Activated CD8-positive, alpha-beta memory T cell treated with anti-CD3 and anti-CD28 coated beads, Interleukin-2, amount 10 ng/mL, durations not matched to agents 7 days and 5 days (primary cell): ENCODE measurements around the gene PLIN3. TPM values are rescaled to one million over a fixed set of nuclear protein-coding genes. Genes with fewer than 3 reads are reported as not detected.
"Not testable (repeated sequence)": the region's sequence is repeated elsewhere in the genome, so short reads cannot be mapped to it uniquely, and the experiment has no call there.

Experiments used
- ATAC-seq: fragments of 150-1000 bp; cut with Tn5 transposase; one replicate; pipeline ENCODE4 v1.10.0; 2021; ENCODE audit warnings: moderate library complexity
- CTCF ChIA-PET: fragments of 350-600 bp; sonication (Branson Sonifier 250); formaldehyde crosslinking; loops from one replicate; lab custom pipeline; 2021; ENCODE audit warnings: antibody characterized with exemption; lab: Charles Lee
- DNase-seq: peaks from one replicate; pipeline ENCODE4 v3.0.0-alpha.2; 2020
- H3K27ac Mint-ChIP-seq: one replicate; pipeline ENCODE4 v1.8.0; 2021; ENCODE audit warnings: mild to moderate bottlenecking, mixed read lengths
- H3K27me3 Mint-ChIP-seq: one replicate; pipeline ENCODE4 v1.8.0; 2021; ENCODE audit warnings: mixed read lengths
- H3K36me3 Mint-ChIP-seq: one replicate; pipeline ENCODE4 v1.8.0; 2021; ENCODE audit warnings: mild to moderate bottlenecking, mixed read lengths
- H3K4me1 Mint-ChIP-seq: one replicate; pipeline ENCODE4 v1.8.0; 2021; ENCODE audit warnings: mixed read lengths
- H3K4me3 Mint-ChIP-seq: one replicate; pipeline ENCODE4 v1.8.0; 2021; ENCODE audit warnings: mild to moderate bottlenecking, moderate library complexity, mixed read lengths
- H3K9me3 Mint-ChIP-seq: one replicate; pipeline ENCODE4 v1.8.0; 2022; ENCODE audit warnings: low read depth, mixed read lengths
- total RNA-seq, 2 experiments: library from RNA; stranded (reverse); gene quantifications; one replicate each; pipeline ENCODE4 v1.2.3, GENCODE V29; 2021

PLIN3 gene
- total RNA-seq, 2 experiments from 2014 or later: 29.0 to 32.4 TPM

- Mint-ChIP-seq H3K27me3 (no peaks in the 10 kb centered on the region), H3K4me3 (no peak overlapping the region)
These were observed 15.0 kb downstream of the PLIN3 start for GRCh38 chr19:4852484-4852883.

GRCh38 chr19:4851551-4852290 lies 15.7 kb downstream of the PLIN3 start:
- Mint-ChIP-seq H3K27ac (no peak overlapping the region), H3K4me3 (no peak overlapping the region), H3K4me1 (peaks cover 3% of the 10 kb centered on the region), H3K9me3 (no peaks in the 10 kb centered on the region), H3K27me3 (no peaks in the 10 kb centered on the region), H3K36me3 (peaks cover 4% of the 10 kb centered on the region)
- CTCF ChIA-PET: interaction anchor here (0.6 to 15.7 kb wide), 25 partner anchors 10 to 179 kb away, joined by 3 to 418 read pairs (median 4); partner anchors contain the start of genes PLIN3 and TICAM1
- DNase-seq (peak; percentile 82), ATAC-seq (peak; percentile 87)

More at GRCh38 chr19:4852484-4852883, 15.0 kb downstream of the PLIN3 start:
- no peak for ATAC-seq
- Mint-ChIP-seq H3K4me1 (peaks cover 3% of the 10 kb centered on the region), H3K9me3 (no peaks in the 10 kb centered on the region), H3K27ac (no peak overlapping the region), H3K36me3 (peaks cover 4% of the 10 kb centered on the region)
- CTCF ChIA-PET: interaction anchor here (0.6 to 15.7 kb wide), 14 partner anchors 12 to 178 kb away, joined by 3 to 418 read pairs (median 6); partner anchors contain the start of genes PLIN3 and TICAM1
- DNase-seq: no peak

GRCh38 chr19:4849019-4849418 lies 18.4 kb downstream of the PLIN3 start:
- CTCF ChIA-PET: interaction anchor here (15.7 kb wide), 1 partner anchor 41 kb away, joined by 418 read pairs; no protein-coding TSS in a partner anchor
- H3K27me3 Mint-ChIP-seq: no peaks in the 10 kb centered on the region
- ATAC-seq: no peak
- no peak overlapping the region for H3K4me3 Mint-ChIP-seq
- no peak overlapping the region for H3K27ac Mint-ChIP-seq
- H3K9me3 Mint-ChIP-seq: no peaks in the 10 kb centered on the region
- H3K4me1 Mint-ChIP-seq: peaks cover 3% of the 10 kb centered on the region
- peaks cover 8% of the 10 kb centered on the region for H3K36me3 Mint-ChIP-seq
- no peak for DNase-seq

DNA sequence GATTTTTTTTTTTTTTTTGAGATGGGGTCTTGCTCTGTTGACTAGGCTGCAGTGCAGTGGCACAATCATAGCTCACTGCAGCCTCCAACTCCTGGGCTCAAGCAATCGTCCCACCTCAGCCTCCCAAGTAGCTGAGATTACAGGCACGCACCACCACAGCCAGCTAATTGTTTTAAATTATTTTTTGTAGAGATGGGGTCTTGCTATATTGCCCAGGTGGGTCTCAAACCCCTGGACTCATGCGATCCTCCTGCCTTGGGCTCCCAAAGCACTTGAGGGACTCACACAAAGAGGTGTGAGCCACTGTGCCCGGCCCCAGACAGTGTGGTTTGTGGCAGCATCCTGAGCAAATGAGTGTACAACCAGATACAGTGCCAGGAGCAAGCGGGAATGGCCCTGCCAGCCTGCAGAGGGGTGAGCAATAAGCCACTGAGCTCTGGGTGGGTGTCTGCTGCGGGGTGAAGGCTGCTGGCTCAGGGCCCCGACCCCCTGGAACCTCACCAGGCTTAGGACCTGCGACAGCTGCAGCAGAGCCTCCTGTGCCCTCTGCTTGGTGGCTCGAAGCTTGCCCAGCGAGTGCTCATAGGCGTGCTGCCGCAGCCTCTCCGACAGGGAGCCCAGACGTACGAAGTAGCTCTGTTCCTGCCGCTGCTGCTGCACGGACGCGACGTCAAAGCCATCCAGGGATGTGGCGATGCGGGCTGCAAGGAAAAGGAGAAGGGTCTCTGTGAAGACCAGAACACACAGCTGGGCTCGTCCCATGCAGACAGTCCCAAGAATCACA lies 20.1 kb downstream of the PLIN3 start:
- Mint-ChIP-seq H3K4me1 (peaks cover 3% of the 10 kb centered on the region), H3K4me3 (no peak overlapping the region), H3K27me3 (no peaks in the 10 kb centered on the region), H3K27ac (no peak overlapping the region), H3K9me3 (no peaks in the 10 kb centered on the region), H3K36me3 (peaks cover 8% of the 10 kb centered on the region)
- CTCF ChIA-PET: interaction anchor here (1.0 to 15.7 kb wide), 2 partner anchors 19 to 39 kb away, joined by 4 to 418 read pairs; no protein-coding TSS in a partner anchor
- ATAC-seq (no peak), DNase-seq (no peak)

DNA sequence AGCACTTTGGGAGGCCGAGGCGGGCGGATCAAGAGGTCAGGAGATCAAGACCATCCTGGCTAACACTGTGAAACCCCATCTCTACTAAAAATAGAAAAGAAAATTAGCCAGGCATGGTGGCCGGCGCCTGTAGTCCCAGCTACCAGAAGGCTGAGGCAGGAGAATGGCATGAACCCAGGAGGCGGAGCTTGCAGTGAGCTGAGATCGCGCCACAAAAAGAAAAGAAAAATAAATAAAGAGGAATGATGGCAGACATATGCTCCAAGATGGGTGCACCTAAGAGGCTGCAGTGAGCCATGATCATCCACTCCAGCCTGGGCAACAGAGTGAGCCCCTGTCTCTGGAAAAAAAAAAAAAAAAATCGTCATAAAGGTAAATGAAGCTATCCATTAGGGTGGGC lies 21.5 kb downstream of the PLIN3 start:
- not testable (repeated sequence) for DNase-seq, H3K27me3 Mint-ChIP-seq, H3K4me1 Mint-ChIP-seq, ATAC-seq, H3K27ac Mint-ChIP-seq, H3K9me3 Mint-ChIP-seq, H3K4me3 Mint-ChIP-seq
- peaks cover 10% of the 10 kb centered on the region for H3K36me3 Mint-ChIP-seq
- CTCF ChIA-PET: interaction anchor here (0.7 to 15.7 kb wide), 3 partner anchors 37 to 746 kb away, joined by 3 to 418 read pairs (median 3); partner anchors contain the start of gene FEM1A

GRCh38 chr19:4844348-4845179 lies 22.9 kb downstream of the PLIN3 start:
- Mint-ChIP-seq H3K27ac (no peak overlapping the region), H3K4me1 (peaks cover 20% of the 10 kb centered on the region), H3K9me3 (no peaks in the 10 kb centered on the region), H3K27me3 (no peaks in the 10 kb centered on the region), H3K36me3 (peaks cover 18% of the 10 kb centered on the region), H3K4me3 (no peak overlapping the region)
- CTCF ChIA-PET: interaction anchor here (0.9 to 15.7 kb wide), 5 partner anchors 14 to 67 kb away, joined by 3 to 418 read pairs (median 3); no protein-coding TSS in a partner anchor
- ATAC-seq: no peak
- DNase-seq: no peak

DNA sequence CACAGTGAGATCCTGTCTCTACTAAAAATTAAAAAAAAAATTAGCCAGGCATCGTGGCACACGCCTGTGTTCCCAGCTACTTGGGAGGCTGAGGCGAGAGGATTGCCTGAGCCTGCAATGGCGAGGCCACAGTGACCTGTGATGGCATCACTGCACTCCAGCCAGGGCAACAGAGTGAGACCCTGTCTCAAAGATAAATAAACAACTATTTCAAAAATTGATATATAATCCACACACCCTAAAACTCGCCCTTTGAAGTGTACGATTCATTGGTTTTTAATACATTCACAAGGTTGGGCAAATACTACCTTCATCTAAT lies 23.9 kb downstream of the PLIN3 start:
- Mint-ChIP-seq H3K27ac (no peak overlapping the region), H3K4me1 (peaks cover 22% of the 10 kb centered on the region), H3K27me3 (no peaks in the 10 kb centered on the region), H3K4me3 (no peak overlapping the region), H3K9me3 (no peaks in the 10 kb centered on the region), H3K36me3 (peaks cover 25% of the 10 kb centered on the region)
- no peak for ATAC-seq
- DNase-seq: no peak
- CTCF ChIA-PET: interaction anchor here (0.9 to 15.7 kb wide), 2 partner anchors 13 to 35 kb away, joined by 3 to 418 read pairs; no protein-coding TSS in a partner anchor

GRCh38 chr19:4839192-4839591 lies 28.3 kb downstream of the PLIN3 start:
- ATAC-seq: no peak

GRCh38 chr19:4832776-4833175 lies 34.7 kb downstream of the PLIN3 start:
- no peak overlapping the region for H3K27ac Mint-ChIP-seq

More at GRCh38 chr19:4839192-4839591, 28.3 kb downstream of the PLIN3 start:
- Mint-ChIP-seq H3K36me3 (peaks cover 33% of the 10 kb centered on the region), H3K9me3 (no peaks in the 10 kb centered on the region), H3K4me3 (no peak overlapping the region), H3K27me3 (no peaks in the 10 kb centered on the region), H3K27ac (no peak overlapping the region), H3K4me1 (peaks cover 29% of the 10 kb centered on the region)
- CTCF ChIA-PET: no interaction called here
- no peak for DNase-seq

DNA sequence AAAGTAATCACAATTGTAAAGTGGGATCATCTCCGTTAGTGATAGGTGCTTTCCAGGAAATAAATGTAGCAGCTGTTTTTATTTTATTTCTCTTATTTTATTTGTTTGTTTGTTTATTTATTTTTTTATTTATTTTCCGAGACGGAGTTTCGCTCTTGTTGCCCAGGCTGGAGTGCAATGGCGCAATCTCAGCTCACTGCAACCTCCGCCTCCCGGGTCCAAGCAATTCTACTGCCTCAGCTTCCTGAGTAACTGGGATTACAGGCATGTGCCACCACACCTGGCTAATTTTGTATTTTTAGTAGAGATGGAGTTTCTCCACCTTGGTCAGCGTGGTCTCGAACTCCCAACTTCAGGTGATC lies 35.5 kb downstream of the PLIN3 start:
- H3K9me3 Mint-ChIP-seq, ATAC-seq, H3K27me3 Mint-ChIP-seq, DNase-seq: not testable (repeated sequence)
- peak overlapping the region; percentile 81 for H3K27ac Mint-ChIP-seq
- peaks cover 12% of the 10 kb centered on the region for H3K36me3 Mint-ChIP-seq
- peaks cover 33% of the 10 kb centered on the region for H3K4me1 Mint-ChIP-seq
- CTCF ChIA-PET: interaction anchor here (0.7 to 3.7 kb wide), 7 partner anchors 10 to 861 kb away, joined by 3 to 38 read pairs (median 3); no protein-coding TSS in a partner anchor
- H3K4me3 Mint-ChIP-seq: peak overlapping the region; percentile 87

More at GRCh38 chr19:4832776-4833175, 34.7 kb downstream of the PLIN3 start:
- no peaks in the 10 kb centered on the region for H3K9me3 Mint-ChIP-seq
- H3K4me1 Mint-ChIP-seq: peaks cover 36% of the 10 kb centered on the region
- CTCF ChIA-PET: interaction anchor here (1.0 to 2.9 kb wide), 2 partner anchors 19 to 23 kb away, joined by 3 to 11 read pairs; no protein-coding TSS in a partner anchor
- H3K36me3 Mint-ChIP-seq: peaks cover 16% of the 10 kb centered on the region
- H3K27me3 Mint-ChIP-seq: no peaks in the 10 kb centered on the region
- H3K4me3 Mint-ChIP-seq: peak overlapping the region; percentile 33
- ATAC-seq (no peak), DNase-seq (no peak)

DNA sequence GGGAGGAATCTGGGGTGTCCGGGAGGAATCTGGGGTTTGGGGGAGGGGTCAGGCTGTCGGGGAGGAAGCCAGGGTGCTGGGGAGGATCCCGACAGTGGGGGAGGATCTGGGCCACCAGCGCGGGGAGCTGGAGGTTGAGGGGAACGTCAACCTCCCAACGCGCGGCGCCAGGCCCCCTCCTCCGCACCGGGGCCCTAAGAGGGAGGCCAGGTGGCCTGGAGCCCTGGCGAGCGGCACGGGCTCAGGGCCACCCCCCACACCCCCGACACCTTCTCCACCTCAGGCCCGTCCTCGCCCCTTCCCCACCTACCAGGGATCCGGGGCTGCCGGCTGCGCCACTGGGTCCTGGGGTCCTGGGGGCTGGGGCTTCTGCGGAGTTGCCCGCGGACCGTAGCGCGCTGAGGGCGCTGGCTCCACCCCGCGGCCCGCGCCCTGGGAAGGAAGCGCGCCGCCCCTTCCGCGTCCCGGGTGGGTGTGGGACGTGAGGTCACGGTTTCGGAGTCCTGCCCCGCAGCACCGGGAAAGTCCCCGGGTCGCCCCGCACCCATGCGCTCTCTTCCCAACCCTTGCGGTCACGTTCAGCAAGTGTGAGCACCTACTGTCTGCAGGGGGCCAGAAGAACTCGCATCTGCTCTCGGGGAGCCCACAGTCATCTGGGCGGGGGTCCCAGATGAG lies 36.0 kb downstream of the PLIN3 start, which contains the start of gene TICAM1:
TICAM1 (minus strand) TSS at position 409 of the 675 bp plus-strand sequence. CDS start 13,335 bp downstream, outside the sequence.
- no peaks in the 10 kb centered on the region for H3K9me3 Mint-ChIP-seq
- ATAC-seq (peak; percentile 94), DNase-seq (peak; percentile 78)
- peaks cover 10% of the 10 kb centered on the region for H3K36me3 Mint-ChIP-seq
- peak within 1 kb of the TSS; percentile 84 for H3K27ac Mint-ChIP-seq
- H3K4me3 Mint-ChIP-seq: peak within 1 kb of the TSS; percentile 87
- no peaks in the 10 kb centered on the region for H3K27me3 Mint-ChIP-seq
- CTCF ChIA-PET: interaction anchor here (0.7 to 3.7 kb wide), 16 partner anchors 9 to 861 kb away, joined by 3 to 38 read pairs (median 3); no protein-coding TSS in a partner anchor
- peaks cover 30% of the 10 kb centered on the region for H3K4me1 Mint-ChIP-seq
